IMR-90 (cell line): ENCODE results near the gene WDR1. TPM values are rescaled to one million over a fixed set of nuclear protein-coding genes. Genes with fewer than 3 reads are reported as not detected.

ENCODE experiments used
- ATAC-seq: fragments of 200-7000 bp; cut with Tn5 transposase; 2 replicates; pipeline ENCODE4 v1.9.1; 2020; ENCODE audit warnings: low read depth, mild to moderate bottlenecking, moderate library complexity
- BruUV-seq: library from RNA; stranded (reverse); fragments of 400-500 nt; replicated peaks from 2 replicates; lab custom pipeline; 2021; lab: Mats Ljungman, UMichigan
- CTCF ChIA-PET: fragments of 300-600 bp; formaldehyde crosslinking; extraction: SDS; loops from one replicate; lab custom pipeline; 2021; ENCODE audit warnings: antibody characterized with exemption; lab: Yijun Ruan, JAX
- POLR2A ChIA-PET: fragments of 300-600 bp; sonication (Branson Sonifier 250); formaldehyde crosslinking; loops from one replicate; lab custom pipeline; 2022; ENCODE audit warnings: antibody characterized with exemption; ENCODE audit not compliant: unreplicated experiment; lab: Charles Lee
- DNase-seq: peaks from one replicate; pipeline ENCODE4 v3.0.0; 2013
- H2AFZ ChIP-seq: replicated peaks from 2 replicates; pipeline ENCODE3; 2013; ENCODE audit warnings: low read length, mild to moderate bottlenecking; ENCODE audit not compliant: poor library complexity
- H2AK5ac ChIP-seq: 2 replicates; pipeline ENCODE4 v1.6.1; 2013; ENCODE audit warnings: low read depth, low read length, inconsistent platforms
- H2AK9ac ChIP-seq: replicated peaks from 2 replicates; pipeline ENCODE3; 2013; ENCODE audit warnings: mild to moderate bottlenecking, low read depth, low read length, moderate library complexity; ENCODE audit not compliant: poor library complexity
- H2BK120ac ChIP-seq: 2 replicates; pipeline ENCODE4 v1.6.1; 2013; ENCODE audit warnings: low read depth, low read length, inconsistent platforms
- H2BK15ac ChIP-seq: 3 replicates; pipeline ENCODE4 v1.6.1; 2013; ENCODE audit warnings: low read depth, low read length, inconsistent platforms
- H2BK20ac ChIP-seq: 2 replicates; pipeline ENCODE4 v1.6.1; 2013; ENCODE audit warnings: low read depth, mild to moderate bottlenecking, inconsistent platforms, low read length, moderate library complexity
- H2BK5ac ChIP-seq: 2 replicates; pipeline ENCODE4 v1.6.1; 2013; ENCODE audit warnings: mild to moderate bottlenecking, low read depth, low read length, inconsistent platforms; ENCODE audit not compliant: poor library complexity, severe bottlenecking
- H3K14ac ChIP-seq: replicated peaks from 2 replicates; pipeline ENCODE4 v1.6.1; 2013; ENCODE audit warnings: low read depth, low read length, inconsistent platforms
- H3K18ac ChIP-seq: 2 replicates; pipeline ENCODE4 v1.6.1; 2013; ENCODE audit warnings: low read depth, low read length, control low read depth
- H3K23ac ChIP-seq: 2 replicates; pipeline ENCODE4 v1.6.1; 2013; ENCODE audit warnings: low read depth, low read length, inconsistent platforms
- H3K27ac ChIP-seq: 2 replicates; pipeline ENCODE4 v1.5.1; 2013; ENCODE audit warnings: mild to moderate bottlenecking, control low read depth, low read length; ENCODE audit not compliant: insufficient read depth
- H3K27me3 ChIP-seq: 2 replicates; pipeline ENCODE4 v1.6.1; 2013; ENCODE audit warnings: low read length; ENCODE audit not compliant: control insufficient read depth, insufficient read depth
- H3K36me3 ChIP-seq: 2 replicates; pipeline ENCODE4 v1.6.1; 2013; ENCODE audit warnings: low read length, mixed read lengths; ENCODE audit not compliant: control insufficient read depth, insufficient read depth
- H3K4ac ChIP-seq: 2 replicates; pipeline ENCODE4 v1.6.1; 2013; ENCODE audit warnings: low read depth, low read length, inconsistent platforms
- H3K4me1 ChIP-seq: 2 replicates; pipeline ENCODE4 v1.6.1; 2013; ENCODE audit warnings: low read length, mixed read lengths; ENCODE audit not compliant: control insufficient read depth, insufficient read depth
- H3K4me2 ChIP-seq: 2 replicates; pipeline ENCODE4 v1.6.1; 2013; ENCODE audit warnings: low read depth, mild to moderate bottlenecking, control low read depth, low read length, moderate library complexity
- H3K4me3 ChIP-seq: 2 replicates; pipeline ENCODE4 v1.5.1; 2013; ENCODE audit warnings: low read depth, mild to moderate bottlenecking, control low read depth, low read length, moderate library complexity; ENCODE audit not compliant: insufficient read depth
- H3K56ac ChIP-seq: 2 replicates; pipeline ENCODE4 v1.6.1; 2013; ENCODE audit warnings: low read length, inconsistent platforms; ENCODE audit not compliant: insufficient read depth; ENCODE audit errors: extremely low read depth
- H3K79me1 ChIP-seq, 2 experiments: 2 replicates each; pipeline ENCODE4 v1.6.1; 2013; ENCODE audit warnings: low read length in 2 of 2, inconsistent platforms in 1 of 2, low read depth in 1 of 2
- H3K9ac ChIP-seq: 2 replicates; pipeline ENCODE4 v1.6.1; 2013; ENCODE audit warnings: low read depth, low read length, control low read depth
- H3K9me1 ChIP-seq: 2 replicates; pipeline ENCODE4 v1.6.1; 2013; ENCODE audit warnings: low read length, inconsistent platforms; ENCODE audit not compliant: insufficient read depth
- H3K9me3 ChIP-seq: 2 replicates; pipeline ENCODE4 v1.6.1; 2013; ENCODE audit warnings: low read length; ENCODE audit not compliant: control insufficient read depth, insufficient read depth
- H4K20me1 ChIP-seq: 2 replicates; pipeline ENCODE4 v1.6.1; 2013; ENCODE audit warnings: low read length, inconsistent platforms; ENCODE audit not compliant: insufficient read depth
- H4K5ac ChIP-seq: 2 replicates; pipeline ENCODE4 v1.6.1; 2013; ENCODE audit warnings: mild to moderate bottlenecking, low read depth, low read length, control low read depth
- H4K8ac ChIP-seq, 2 experiments: 2 replicates each; pipeline ENCODE4 v1.6.1; 2013; ENCODE audit warnings: low read depth in 2 of 2, low read length in 2 of 2, control low read depth in 1 of 2, inconsistent platforms in 1 of 2
- H4K91ac ChIP-seq: 2 replicates; pipeline ENCODE4 v1.6.1; 2013; ENCODE audit warnings: low read depth, low read length, inconsistent platforms; ENCODE audit not compliant: insufficient read depth
- ELK1 ChIP-seq: fragments of 150-350 bp; IDR thresholded peaks from 2 replicates; pipeline ENCODE4 v1.6.1; 2016; ENCODE audit warnings: low read depth, mild to moderate bottlenecking, low read length, moderate library complexity, borderline replicate concordance
- POLR2A ChIP-seq: IDR thresholded peaks from 2 replicates; pipeline ENCODE4 v1.6.1; 2012; ENCODE audit warnings: mild to moderate bottlenecking, low read depth, low read length
- WGBS, 2 experiments: methylation state at CpG; one replicate each; pipeline versions ENCODE4 v1.1.5 to v1.1.7; 2013; ENCODE audit warnings: missing lambda C conversion rate in 2 of 2; ENCODE audit not compliant: insufficient read length in 1 of 2; ENCODE audit errors: extremely low coverage in 2 of 2; 5-methylcytosine and 5-hydroxymethylcytosine counted together
- dilution Hi-C: fragments of 300-500 bp; cut with HindIII; formaldehyde crosslinking; loops from one replicate; pipeline ENCODE4 v1.14.3; 2018; ENCODE audit warnings: low sequenced_read_pairs; ENCODE audit not compliant: unreplicated experiment
- in situ Hi-C: fragments of 300-500 bp; cut with MboI; formaldehyde crosslinking; loops from 3 replicates; pipeline ENCODE4 v1.14.3; 2019; ENCODE audit warnings: low sequenced_read_pairs, inconsistent platforms, mixed read lengths
- intact Hi-C: fragments of 100-400 bp; cut with micrococcal nuclease; formaldehyde crosslinking; loops from 2 replicates; pipeline ENCODE4 v1.10.0; 2022
- polyA plus RNA-seq, 3 experiments: library from polyadenylated mRNA; depleted of rRNA; stranded (reverse); fragments of >200 nt; gene quantifications; 2 replicates each; pipeline ENCODE4 v1.2.3, GENCODE V29; 2012; ENCODE audit warnings: low replicate concordance in 1 of 3
- total RNA-seq: library from RNA; depleted of rRNA; stranded (reverse); fragments of >200 nt; gene quantifications from 2 replicates; pipeline ENCODE4 v1.2.3, GENCODE V29; 2012

Gene WDR1
- total and polyA plus RNA-seq, 2 of the 4 experiments (the other 2 are of a cell fraction): 725 to 992 TPM

DNA sequence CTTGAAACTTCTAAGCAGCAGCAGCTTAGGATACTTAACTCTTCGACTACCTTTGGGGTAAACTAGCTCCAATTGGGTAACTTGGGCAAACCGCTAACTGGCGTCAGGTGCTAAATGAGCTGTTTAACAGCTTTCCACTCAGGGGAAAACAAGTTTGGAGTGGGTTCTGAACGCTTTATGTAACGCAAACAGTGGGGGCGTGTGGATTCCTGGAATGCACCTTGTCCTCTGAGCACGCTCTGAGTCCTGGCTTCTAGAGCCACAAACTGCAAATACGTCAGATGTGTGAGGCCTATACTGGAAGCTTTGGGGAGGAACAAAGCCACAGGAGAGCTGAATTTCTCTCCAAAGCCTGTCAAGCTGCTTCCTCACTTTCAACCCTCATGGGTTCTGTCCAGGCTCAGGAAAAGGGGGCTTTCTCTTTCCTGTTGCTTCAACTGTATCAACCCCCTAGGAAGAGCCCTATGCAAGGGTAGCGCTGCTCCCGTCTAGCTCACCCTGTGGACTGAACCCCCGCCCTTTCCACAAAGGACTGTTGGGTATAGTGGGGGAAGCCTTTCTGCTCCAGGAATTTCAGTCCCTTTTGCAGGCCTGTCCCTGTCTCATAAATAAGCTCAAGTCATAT, 4.5 kb upstream of the WDR1 start:
- dilution Hi-C loops: no loop called here
- BruUV-seq: no TSS peak

More for the DNA sequence above, 4.5 kb upstream of the WDR1 start:
- DNase-seq (no peak), ATAC-seq (no peak)
- Histone ChIP-seq H2BK15ac (no peak overlapping the region), H4K5ac (no peak overlapping the region), H3K9ac (no peak overlapping the region), H3K4ac (no peak overlapping the region), H2BK20ac (no peak overlapping the region), H3K9me1 (peaks cover 3% of the 10 kb centered on the region; the same call in 1 of the 2 replicates), H3K36me3 (no peaks in the 10 kb centered on the region), H3K4me1 (peaks cover 8% of the 10 kb centered on the region), H3K56ac (no peak overlapping the region), H3K9me3 (no peaks in the 10 kb centered on the region; the same call in 1 of the 2 replicates), H4K20me1 (peaks cover under 1% of the 10 kb centered on the region; the same call in 1 of the 2 replicates), H3K27ac (no peak overlapping the region), H3K27me3 (peaks cover under 1% of the 10 kb centered on the region; the same call in 1 of the 2 replicates), H3K23ac (no peak overlapping the region), H3K4me2 (no peak overlapping the region), H2AK5ac (no peak overlapping the region), H3K4me3 (no peak overlapping the region), H4K8ac (no peak overlapping the region), H2BK120ac (no peak overlapping the region), H4K91ac (no peak overlapping the region), H2AFZ (no peak overlapping the region), H2BK5ac (no peak overlapping the region), H3K14ac (no peak overlapping the region), H3K18ac (no peak overlapping the region), H3K79me1 (peaks cover 0 to 6% of the 10 kb centered on the region in 2 experiments; a peak in 3 of 4 replicates), H2AK9ac (no peak overlapping the region)
- TF ChIP-seq ELK1 (no peak), POLR2A (no peak)
- POLR2A ChIA-PET: no interaction called here
- intact Hi-C loops: no loop called here
- WGBS, 2 experiments: 92% methylated on average over 5 of the region's 11 CpGs; no CpG with 5 or more reads in 1 of the 2 experiments
- in situ Hi-C loops: no loop called here
- CTCF ChIA-PET: no interaction called here
